ENCODE results near the gene PCBP1.

The PCBP1 gene

DNA sequence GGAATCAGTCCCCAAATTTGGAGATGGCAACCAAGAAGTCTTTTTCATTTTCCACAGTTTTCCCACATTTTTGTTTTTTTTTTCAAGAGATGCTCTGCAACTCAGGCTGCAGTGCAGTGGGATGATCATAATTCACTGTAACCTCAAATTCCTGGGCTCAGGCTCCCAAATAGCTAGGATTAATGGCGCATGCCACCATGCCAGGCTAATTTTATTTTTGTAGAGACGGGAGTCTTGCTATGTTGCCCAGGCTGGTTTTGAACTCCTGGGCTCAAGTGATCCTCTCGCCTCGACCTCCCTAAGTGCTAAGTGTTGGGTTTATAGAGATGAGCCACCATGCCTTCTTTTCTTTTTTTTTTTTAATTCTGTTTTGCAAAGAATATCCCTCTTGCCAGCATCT, 35.2 kb downstream of the PCBP1 start:
- H2BK120ac ChIP-seq (ENCODE audit: insufficient read depth, low read length, poor library complexity): no peak overlapping the region
- no peak overlapping the region for H2BK5ac ChIP-seq (ENCODE audit: low read depth, low read length, poor library complexity)
- no peaks in the 10 kb centered on the region for H3K36me3 ChIP-seq (ENCODE audit: control insufficient read depth in 1 of 2, insufficient read depth in 2 of 2, low read length in 2 of 2)
- H3K79me1 ChIP-seq (ENCODE audit: low read length): peaks cover 18% of the 10 kb centered on the region
- H4K91ac ChIP-seq (ENCODE audit: low read depth, low read length): no peak overlapping the region
- no peak overlapping the region for H3K4me2 ChIP-seq (ENCODE audit: low read length)
- H3K4ac ChIP-seq (ENCODE audit: low read depth, low read length): no peak overlapping the region
- H3K27ac ChIP-seq (ENCODE audit: low read depth, low read length): no peak overlapping the region
- no peak for DNase-seq
- no peak overlapping the region for H4K8ac ChIP-seq (ENCODE audit: low read depth, low read length)
- H3K4me1 ChIP-seq (ENCODE audit: control insufficient read depth in 1 of 2, insufficient read depth in 2 of 2, low read length in 2 of 2): peaks cover 13 to 15% of the 10 kb centered on the region in 2 experiments
- H3K14ac ChIP-seq (ENCODE audit: low read length): no peak overlapping the region
- no peak overlapping the region for H3K18ac ChIP-seq (ENCODE audit: low read length)
- no peaks in the 10 kb centered on the region for H3K9me3 ChIP-seq (ENCODE audit: insufficient read depth, low read depth, low read length)
- H3K27me3 ChIP-seq (ENCODE audit: insufficient read depth, low read length): no peaks in the 10 kb centered on the region
- no peak overlapping the region for H3K4me3 ChIP-seq (ENCODE audit: low read depth, low read length)
- H3K9ac ChIP-seq (ENCODE audit: low read length): no peak overlapping the region
- no peak overlapping the region for H2BK12ac ChIP-seq (ENCODE audit: low read length)
- no CpG with 5 or more reads among the region's 4 CpGs for WGBS (ENCODE audit: extremely low coverage, insufficient coverage, insufficient read length)
- no peak overlapping the region for H3K23ac ChIP-seq (ENCODE audit: low read length)
- no peak overlapping the region for H2AK5ac ChIP-seq (ENCODE audit: low read length)
- no peak overlapping the region for H4K12ac ChIP-seq (ENCODE audit: low read depth, low read length)
- no peak overlapping the region for H2AFZ ChIP-seq (ENCODE audit: insufficient read depth, low read length, poor library complexity)
- H3K79me2 ChIP-seq (ENCODE audit: control insufficient read depth, insufficient read depth, low read length, poor library complexity): peaks cover 7% of the 10 kb centered on the region

DNA sequence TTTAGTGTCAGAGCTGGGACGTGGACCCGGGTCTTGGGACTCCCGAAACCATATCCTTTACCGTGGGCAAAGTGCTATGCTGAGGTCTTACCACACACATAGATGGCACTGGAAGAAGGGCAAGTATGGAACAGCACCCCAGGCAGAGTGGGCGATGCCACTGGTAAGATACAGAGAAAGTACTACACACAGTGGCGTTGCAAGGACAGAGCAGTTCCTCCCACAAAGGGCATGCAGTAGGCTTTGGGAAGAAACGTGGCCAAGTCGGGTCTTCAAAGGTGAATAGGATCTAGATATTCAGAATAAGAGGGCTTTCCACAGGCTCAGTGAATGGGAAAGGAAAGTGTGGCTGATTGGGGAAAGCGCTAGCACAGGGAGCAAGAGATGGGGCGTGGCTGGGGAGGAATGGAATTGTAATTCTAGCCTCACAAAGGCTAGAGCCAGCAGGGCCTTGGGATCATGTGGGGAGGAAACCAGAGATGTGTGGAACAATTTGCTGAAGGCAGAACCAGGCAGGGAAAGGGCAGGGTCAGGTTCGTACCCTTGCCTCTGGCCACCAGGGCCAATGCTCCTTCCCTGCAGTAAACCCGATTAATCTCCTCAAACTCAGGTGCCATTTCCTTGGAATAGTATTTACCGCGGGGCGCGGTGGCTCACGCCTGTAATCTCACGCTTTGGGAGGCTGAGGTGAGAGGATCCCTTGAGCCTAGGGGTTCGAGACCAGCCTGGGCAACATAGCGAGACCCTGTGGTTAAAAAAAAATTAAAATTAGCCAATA, 36.0 kb downstream of the PCBP1 start:
- H2BK12ac ChIP-seq (ENCODE audit: low read length): peak overlapping the region; percentile 63
- H3K4me1 ChIP-seq (ENCODE audit: control insufficient read depth in 1 of 2, insufficient read depth in 2 of 2, low read length in 2 of 2): peaks cover 13 to 17% of the 10 kb centered on the region in 2 experiments
- no peak overlapping the region for H3K4ac ChIP-seq (ENCODE audit: low read depth, low read length)
- H3K27me3 ChIP-seq (ENCODE audit: insufficient read depth, low read length): no peaks in the 10 kb centered on the region
- H3K79me1 ChIP-seq (ENCODE audit: low read length): peaks cover 18% of the 10 kb centered on the region
- peak overlapping the region; percentile 71 for H2AK5ac ChIP-seq (ENCODE audit: low read length)
- no peak overlapping the region for H2BK120ac ChIP-seq (ENCODE audit: insufficient read depth, low read length, poor library complexity)
- H4K91ac ChIP-seq (ENCODE audit: low read depth, low read length): peak overlapping the region; percentile 70
- peak overlapping the region; percentile 58 for H3K27ac ChIP-seq (ENCODE audit: low read depth, low read length)
- H4K8ac ChIP-seq (ENCODE audit: low read depth, low read length): peak overlapping the region; percentile 64
- H3K23ac ChIP-seq (ENCODE audit: low read length): no peak overlapping the region
- peak overlapping the region; percentile 97 for H3K4me2 ChIP-seq (ENCODE audit: low read length)
- no peak overlapping the region for H4K12ac ChIP-seq (ENCODE audit: low read depth, low read length)
- peak; percentile 81 to 84 for DNase-seq
- no CpG with 5 or more reads among the region's 20 CpGs for WGBS (ENCODE audit: extremely low coverage, insufficient coverage, insufficient read length)
- H2AFZ ChIP-seq (ENCODE audit: insufficient read depth, low read length, poor library complexity): no peak overlapping the region
- H3K18ac ChIP-seq (ENCODE audit: low read length): no peak overlapping the region
- peak overlapping the region; percentile 24 for H2BK5ac ChIP-seq (ENCODE audit: low read depth, low read length, poor library complexity)
- H3K9ac ChIP-seq (ENCODE audit: low read length): peak overlapping the region; percentile 30
- H3K14ac ChIP-seq (ENCODE audit: low read length): peak overlapping the region; percentile 20
- no peaks in the 10 kb centered on the region for H3K36me3 ChIP-seq (ENCODE audit: control insufficient read depth in 1 of 2, insufficient read depth in 2 of 2, low read length in 2 of 2)
- H3K79me2 ChIP-seq (ENCODE audit: control insufficient read depth, insufficient read depth, low read length, poor library complexity): peaks cover 7% of the 10 kb centered on the region
- H3K9me3 ChIP-seq (ENCODE audit: insufficient read depth, low read depth, low read length): no peaks in the 10 kb centered on the region
- peak overlapping the region; percentile 11 for H3K4me3 ChIP-seq (ENCODE audit: low read depth, low read length)

DNA sequence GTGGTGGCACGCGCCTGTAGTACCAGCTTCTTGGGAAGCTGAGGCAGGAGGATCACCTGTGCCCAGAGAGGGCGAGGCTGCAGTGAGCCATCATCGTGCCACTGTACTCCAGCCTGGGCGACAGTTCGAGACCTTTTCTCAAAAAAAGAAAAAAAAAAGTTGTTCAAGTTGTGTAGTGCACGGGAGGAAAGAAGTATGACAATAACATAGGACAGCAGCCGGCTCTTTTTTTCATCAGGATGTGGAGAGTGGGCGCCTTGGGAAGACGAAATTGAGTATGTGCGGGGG, 36.5 kb downstream of the PCBP1 start:
- H4K12ac ChIP-seq (ENCODE audit: low read depth, low read length): no peak overlapping the region
- H3K18ac ChIP-seq (ENCODE audit: low read length): no peak overlapping the region
- peak overlapping the region; percentile 5 for H3K14ac ChIP-seq (ENCODE audit: low read length)
- peak overlapping the region; percentile 70 for H4K91ac ChIP-seq (ENCODE audit: low read depth, low read length)
- peak overlapping the region; percentile 24 for H2BK5ac ChIP-seq (ENCODE audit: low read depth, low read length, poor library complexity)
- no peak overlapping the region for H3K9ac ChIP-seq (ENCODE audit: low read length)
- H3K4me3 ChIP-seq (ENCODE audit: low read depth, low read length): no peak overlapping the region
- H3K27me3 ChIP-seq (ENCODE audit: insufficient read depth, low read length): no peaks in the 10 kb centered on the region
- no peak overlapping the region for H2BK12ac ChIP-seq (ENCODE audit: low read length)
- H3K79me2 ChIP-seq (ENCODE audit: control insufficient read depth, insufficient read depth, low read length, poor library complexity): peaks cover 7% of the 10 kb centered on the region
- H3K23ac ChIP-seq (ENCODE audit: low read length): no peak overlapping the region
- H3K79me1 ChIP-seq (ENCODE audit: low read length): peaks cover 18% of the 10 kb centered on the region
- H3K4me2 ChIP-seq (ENCODE audit: low read length): peak overlapping the region; percentile 97
- H2AFZ ChIP-seq (ENCODE audit: insufficient read depth, low read length, poor library complexity): no peak overlapping the region
- no peaks in the 10 kb centered on the region for H3K9me3 ChIP-seq (ENCODE audit: insufficient read depth, low read depth, low read length)
- peak overlapping the region; percentile 64 for H4K8ac ChIP-seq (ENCODE audit: low read depth, low read length)
- no CpG with 5 or more reads among the region's 11 CpGs for WGBS (ENCODE audit: extremely low coverage, insufficient coverage, insufficient read length)
- no peak for DNase-seq
- peaks cover 13 to 16% of the 10 kb centered on the region in 2 experiments for H3K4me1 ChIP-seq (ENCODE audit: control insufficient read depth in 1 of 2, insufficient read depth in 2 of 2, low read length in 2 of 2)
- H3K4ac ChIP-seq (ENCODE audit: low read depth, low read length): no peak overlapping the region
- H2AK5ac ChIP-seq (ENCODE audit: low read length): peak overlapping the region; percentile 16
- H3K27ac ChIP-seq (ENCODE audit: low read depth, low read length): peak overlapping the region; percentile 58
- no peaks in the 10 kb centered on the region for H3K36me3 ChIP-seq (ENCODE audit: control insufficient read depth in 1 of 2, insufficient read depth in 2 of 2, low read length in 2 of 2)
- no peak overlapping the region for H2BK120ac ChIP-seq (ENCODE audit: insufficient read depth, low read length, poor library complexity)

- H3K14ac ChIP-seq (ENCODE audit: low read length): peak overlapping the region; percentile 99
- H2AK5ac ChIP-seq (ENCODE audit: low read length): peak overlapping the region; percentile 88
- WGBS (ENCODE audit: extremely low coverage, insufficient coverage, insufficient read length): no CpG with 5 or more reads among the region's 36 CpGs
- H2BK120ac ChIP-seq (ENCODE audit: insufficient read depth, low read length, poor library complexity): peak overlapping the region; percentile 100
- H4K12ac ChIP-seq (ENCODE audit: low read depth, low read length): peak overlapping the region; percentile 100
- H4K91ac ChIP-seq (ENCODE audit: low read depth, low read length): peak overlapping the region; percentile 100
- H3K79me2 ChIP-seq (ENCODE audit: control insufficient read depth, insufficient read depth, low read length, poor library complexity): peaks cover 7% of the 10 kb centered on the region
- DNase-seq: peak; percentile 66 to 73
- H3K9me3 ChIP-seq (ENCODE audit: insufficient read depth, low read depth, low read length): no peaks in the 10 kb centered on the region
- peak overlapping the region; percentile 97 for H3K27ac ChIP-seq (ENCODE audit: low read depth, low read length)
- no peaks in the 10 kb centered on the region for H3K27me3 ChIP-seq (ENCODE audit: insufficient read depth, low read length)
- H3K4me2 ChIP-seq (ENCODE audit: low read length): peak overlapping the region; percentile 91
- H2AFZ ChIP-seq (ENCODE audit: insufficient read depth, low read length, poor library complexity): peak overlapping the region; percentile 93
- peaks cover 9 to 11% of the 10 kb centered on the region in 2 experiments for H3K4me1 ChIP-seq (ENCODE audit: control insufficient read depth in 1 of 2, insufficient read depth in 2 of 2, low read length in 2 of 2)
- H3K18ac ChIP-seq (ENCODE audit: low read length): peak overlapping the region; percentile 99
- H2BK5ac ChIP-seq (ENCODE audit: low read depth, low read length, poor library complexity): peak overlapping the region; percentile 99
- peak overlapping the region; percentile 63 for H3K4me3 ChIP-seq (ENCODE audit: low read depth, low read length)
- H2BK12ac ChIP-seq (ENCODE audit: low read length): peak overlapping the region; percentile 73
- H3K9ac ChIP-seq (ENCODE audit: low read length): peak overlapping the region; percentile 92
- H4K8ac ChIP-seq (ENCODE audit: low read depth, low read length): peak overlapping the region; percentile 100
- peak overlapping the region; percentile 97 for H3K4ac ChIP-seq (ENCODE audit: low read depth, low read length)
- H3K79me1 ChIP-seq (ENCODE audit: low read length): peaks cover 18% of the 10 kb centered on the region
- no peak overlapping the region for H3K23ac ChIP-seq (ENCODE audit: low read length)
- H3K36me3 ChIP-seq (ENCODE audit: control insufficient read depth in 1 of 2, insufficient read depth in 2 of 2, low read length in 2 of 2): no peaks in the 10 kb centered on the region
These were observed 37.8 kb downstream of the PCBP1 start for GRCh38 chr2:70124983-70125480.
